Stimulated activated CD4-positive, alpha-beta T cell treated with anti-CD3 and anti-CD28 coated beads, Interleukin-1b, Interleukin-23, amount 100 ng/mL, for 1 hour (primary cell): Measurements from ENCODE around the gene MARCO.

Experiments
- DNase-seq, 2 donors: peaks; one replicate each; pipeline ENCODE4 v3.0.0-alpha.2; 2020; ENCODE audit warnings: low read depth in 2 of 2

MARCO gene, protein sequence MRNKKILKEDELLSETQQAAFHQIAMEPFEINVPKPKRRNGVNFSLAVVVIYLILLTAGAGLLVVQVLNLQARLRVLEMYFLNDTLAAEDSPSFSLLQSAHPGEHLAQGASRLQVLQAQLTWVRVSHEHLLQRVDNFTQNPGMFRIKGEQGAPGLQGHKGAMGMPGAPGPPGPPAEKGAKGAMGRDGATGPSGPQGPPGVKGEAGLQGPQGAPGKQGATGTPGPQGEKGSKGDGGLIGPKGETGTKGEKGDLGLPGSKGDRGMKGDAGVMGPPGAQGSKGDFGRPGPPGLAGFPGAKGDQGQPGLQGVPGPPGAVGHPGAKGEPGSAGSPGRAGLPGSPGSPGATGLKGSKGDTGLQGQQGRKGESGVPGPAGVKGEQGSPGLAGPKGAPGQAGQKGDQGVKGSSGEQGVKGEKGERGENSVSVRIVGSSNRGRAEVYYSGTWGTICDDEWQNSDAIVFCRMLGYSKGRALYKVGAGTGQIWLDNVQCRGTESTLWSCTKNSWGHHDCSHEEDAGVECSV

GRCh38 chr2:118942031-118942430 is at the start of gene MARCO:
TSS of gene MARCO (plus strand) at chr2:118942194. CDS start at chr2:118942301, 107 bp downstream.
- no peak for DNase-seq

GRCh38 chr2:118893100-118893499 is 48.9 kb upstream of the MARCO start:
- DNase-seq, result no peak

DNA sequence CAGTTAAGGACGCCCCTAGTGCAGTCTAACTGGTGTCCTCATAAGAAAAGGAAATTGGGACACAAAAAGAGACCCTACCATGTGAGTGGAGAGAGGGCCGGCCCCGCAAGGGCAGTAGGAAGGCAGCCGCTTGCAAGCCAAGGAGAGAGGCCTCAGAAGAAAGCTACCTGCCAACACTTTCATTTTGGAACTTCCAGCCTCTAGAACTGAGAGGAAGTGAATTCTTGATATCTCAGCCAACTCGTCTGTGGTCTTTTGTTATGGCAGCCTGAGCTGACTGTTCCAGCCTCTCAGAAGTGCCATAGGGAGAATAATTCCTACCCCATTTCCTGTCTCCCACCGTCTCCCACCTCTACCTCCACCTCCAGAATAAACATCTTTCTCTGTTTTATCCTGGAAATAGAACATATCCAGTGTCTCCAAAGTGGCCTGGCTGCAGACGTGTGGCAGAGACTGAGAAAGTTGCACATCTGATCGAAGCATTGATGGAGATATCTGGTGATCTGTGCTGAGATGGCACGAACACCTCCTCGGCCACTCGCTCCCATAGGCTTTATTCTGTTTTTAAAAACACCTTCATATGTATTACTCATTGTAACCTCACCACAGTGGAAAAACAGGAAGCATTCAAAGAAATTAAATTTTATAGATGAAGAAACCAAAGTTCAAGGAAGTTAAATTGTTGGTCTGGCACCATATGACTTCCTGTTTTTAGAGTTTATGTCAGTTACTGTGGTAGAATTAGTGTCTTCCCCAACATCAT is 39.5 kb upstream of the MARCO start:
- DNase-seq, result no peak

- DNase-seq, result no peak
These were observed 39.0 kb upstream of the MARCO start for GRCh38 chr2:118903029-118903351.

GRCh38 chr2:118903551-118904479 is 38.2 kb upstream of the MARCO start:
- DNase-seq, result no peak

DNA sequence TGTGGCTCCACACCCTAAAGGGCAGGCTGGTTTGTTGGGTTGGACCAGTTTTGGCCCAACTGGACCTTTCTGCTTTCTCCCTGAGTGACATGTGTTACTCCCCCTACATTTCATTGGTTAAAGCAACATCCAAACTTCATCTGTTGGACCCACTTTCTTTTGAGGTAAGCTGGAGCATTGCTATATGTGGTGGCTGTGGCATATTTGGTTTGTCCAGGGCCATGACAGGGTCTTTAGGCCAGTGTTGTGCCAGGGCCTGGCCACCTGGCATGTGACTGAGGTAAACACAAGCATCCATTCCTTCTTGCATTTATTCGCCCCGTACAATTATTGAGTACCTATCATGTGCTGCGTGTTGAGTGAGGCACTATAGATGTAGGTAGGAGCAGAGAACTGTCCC is 36.8 kb upstream of the MARCO start:
- DNase-seq, result no peak

DNA sequence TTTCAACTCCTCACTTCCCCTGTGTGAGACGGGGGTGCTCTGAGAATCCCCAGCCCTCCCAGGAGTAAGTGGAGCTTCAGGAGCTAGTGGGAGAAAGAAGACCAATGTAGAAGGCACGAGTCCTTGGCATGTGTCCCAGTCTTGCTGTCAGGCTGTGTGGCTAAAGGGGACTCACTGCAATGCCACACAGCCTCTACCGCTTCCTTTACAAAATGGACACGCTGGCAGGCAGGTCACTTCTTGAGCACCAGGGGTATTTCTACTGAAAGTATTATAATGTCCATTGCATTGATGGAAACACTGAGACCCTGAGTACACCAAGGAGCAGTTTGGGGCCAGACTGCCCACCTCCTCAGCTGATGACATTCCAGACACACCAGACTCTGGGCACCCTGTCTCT is 35.8 kb upstream of the MARCO start:
- no peak for DNase-seq

DNA sequence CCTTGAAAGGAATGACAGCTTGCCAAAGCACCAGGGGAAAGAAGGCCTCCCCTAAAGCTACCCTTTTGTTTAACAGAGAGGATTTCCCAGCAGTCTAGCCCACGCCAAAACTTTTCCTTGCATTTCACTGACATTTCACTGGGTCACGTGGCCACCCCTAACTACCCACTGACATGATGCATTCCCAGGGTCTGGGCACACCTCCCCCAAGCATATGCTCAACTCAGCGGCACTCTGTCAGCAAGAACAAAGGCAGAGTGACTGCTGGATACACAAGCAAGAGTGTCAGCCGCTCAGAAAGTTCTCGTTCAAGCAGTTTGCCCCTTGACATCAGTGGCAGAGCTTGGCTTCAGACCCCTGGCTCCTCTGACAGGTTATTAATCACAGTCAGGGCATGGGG is 34.2 kb upstream of the MARCO start:
- no peak for DNase-seq

DNA sequence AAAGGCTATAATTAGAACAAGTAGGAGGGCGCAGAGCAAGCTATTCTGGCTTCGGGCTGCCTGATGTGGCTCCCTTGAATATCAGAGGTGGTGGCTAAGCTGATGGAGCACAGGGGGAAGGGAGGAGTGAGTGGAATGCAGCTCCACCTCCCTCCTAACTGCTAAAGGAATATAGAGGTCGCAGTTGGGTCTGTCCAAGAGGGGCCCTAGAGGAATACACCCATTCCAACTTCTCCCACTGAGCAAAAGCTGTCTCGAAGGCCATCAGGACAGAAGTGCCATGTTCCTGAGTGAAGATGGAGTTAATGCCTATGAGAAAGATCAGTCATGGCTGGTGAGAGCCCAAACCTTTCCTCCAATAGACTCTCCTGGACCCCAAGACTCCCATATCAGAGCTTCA is 32.8 kb upstream of the MARCO start:
- no peak for DNase-seq

GRCh38 chr2:118911166-118911856 is 30.7 kb upstream of the MARCO start:
- no peak for DNase-seq

DNA sequence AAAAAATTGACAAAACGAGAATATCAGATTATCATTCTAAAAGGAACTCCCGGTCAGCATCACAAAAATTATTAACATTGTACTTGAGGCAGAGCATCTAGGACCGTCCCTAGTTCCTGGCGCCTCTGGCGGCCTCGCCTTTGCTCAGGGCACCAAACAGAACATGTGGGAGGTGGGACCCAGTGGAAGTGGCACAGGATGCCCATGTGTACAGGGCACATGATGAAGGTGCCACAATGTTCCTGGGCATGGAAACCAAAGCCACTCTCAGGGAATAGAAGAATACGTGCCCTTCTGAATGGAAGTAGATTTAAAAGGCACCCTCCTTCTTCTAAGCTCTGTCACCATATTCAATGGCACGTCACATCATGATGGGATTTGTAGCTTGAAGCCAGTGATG is 30.1 kb upstream of the MARCO start:
- DNase-seq, result no peak

DNA sequence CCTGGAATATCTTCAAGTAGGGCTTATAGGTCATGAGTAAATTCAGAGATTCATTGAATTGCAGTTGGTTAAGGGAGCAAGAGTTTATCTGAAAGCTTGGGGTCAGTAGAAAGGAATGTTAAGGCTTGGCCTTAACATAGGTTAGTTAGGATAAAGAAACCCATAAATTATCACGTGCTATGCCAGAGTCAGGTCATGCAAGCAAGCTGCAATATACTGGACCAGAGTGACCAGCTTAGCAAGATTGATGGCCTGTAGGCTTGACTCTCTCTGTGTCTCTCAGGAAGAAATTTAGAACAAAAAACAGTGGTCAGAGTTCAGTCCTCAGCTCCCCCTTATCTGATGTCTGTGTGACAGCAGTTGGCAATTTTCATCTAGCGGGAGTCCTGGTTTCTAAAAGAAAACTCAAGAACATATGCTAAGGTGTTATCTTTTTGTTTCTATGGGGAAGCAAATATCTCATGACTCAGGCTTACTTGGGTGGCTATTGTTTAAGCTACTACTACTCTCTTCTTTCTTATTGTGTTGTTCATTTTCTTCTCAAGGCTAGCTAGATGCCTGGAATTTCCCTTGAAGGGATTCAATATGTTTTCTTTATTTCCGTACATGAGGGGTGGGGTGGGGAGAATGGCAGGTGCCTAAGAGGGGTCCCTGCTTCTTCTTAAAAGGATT is 28.7 kb upstream of the MARCO start:
- no peak for DNase-seq

GRCh38 chr2:118913803-118914645 is 28.0 kb upstream of the MARCO start:
- DNase-seq, result no peak

DNA sequence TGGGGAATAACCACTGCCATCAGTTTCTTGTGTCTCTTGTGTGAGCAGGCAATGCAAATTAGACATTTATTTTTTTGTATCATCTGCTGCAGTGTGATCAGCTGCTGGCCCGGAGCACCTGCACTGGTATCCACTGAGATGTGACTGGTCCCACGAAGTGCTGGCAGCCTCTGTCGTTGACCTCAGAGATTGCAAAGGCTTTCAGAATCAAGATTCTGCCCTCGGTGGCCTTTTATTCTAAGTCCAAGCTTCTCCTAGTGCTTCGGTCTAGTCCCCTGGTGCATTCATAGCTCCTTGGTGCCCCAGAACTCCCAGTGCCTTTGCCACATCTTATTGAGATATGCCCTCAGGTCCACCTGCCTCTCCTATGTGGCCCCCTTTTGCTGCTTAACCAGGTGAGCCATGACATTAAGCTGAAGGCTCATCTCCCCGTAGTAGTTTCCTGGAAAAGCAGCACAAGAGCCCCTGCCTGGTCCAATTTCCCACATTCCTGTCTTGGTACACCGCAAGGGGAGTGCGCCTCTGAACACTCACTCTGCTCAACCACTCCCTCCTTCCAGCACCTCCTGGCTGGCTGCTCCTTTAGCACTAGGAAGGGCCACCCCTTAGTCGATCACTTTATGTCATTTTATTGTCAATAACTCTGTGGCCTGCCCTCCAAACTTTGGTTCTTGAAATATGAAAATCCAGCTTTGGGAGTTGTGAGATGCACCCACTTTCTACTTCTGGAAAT is 27.1 kb upstream of the MARCO start:
- no peak for DNase-seq

GRCh38 chr2:118918017-118918416 is 24.0 kb upstream of the MARCO start:
- no peak for DNase-seq

DNA sequence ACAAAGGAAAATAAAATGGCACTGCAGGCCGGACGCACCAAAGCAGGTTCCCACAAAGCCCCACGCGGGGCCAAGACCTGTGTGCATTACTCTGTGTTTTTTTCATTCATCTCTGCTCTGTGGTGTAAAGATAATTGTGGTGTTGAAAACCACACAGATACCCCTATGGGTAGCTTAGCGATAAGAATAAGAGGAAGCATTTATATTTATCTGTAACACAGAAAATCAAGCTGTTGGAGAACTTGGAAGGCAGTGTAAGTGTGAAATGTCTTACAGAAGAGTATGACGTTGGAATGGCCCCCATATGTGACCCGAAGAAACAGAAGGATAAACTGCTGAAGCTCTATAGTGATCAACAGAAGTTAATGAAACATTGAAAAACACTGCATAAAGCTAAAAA is 20.3 kb upstream of the MARCO start:
- DNase-seq, result no peak

DNA sequence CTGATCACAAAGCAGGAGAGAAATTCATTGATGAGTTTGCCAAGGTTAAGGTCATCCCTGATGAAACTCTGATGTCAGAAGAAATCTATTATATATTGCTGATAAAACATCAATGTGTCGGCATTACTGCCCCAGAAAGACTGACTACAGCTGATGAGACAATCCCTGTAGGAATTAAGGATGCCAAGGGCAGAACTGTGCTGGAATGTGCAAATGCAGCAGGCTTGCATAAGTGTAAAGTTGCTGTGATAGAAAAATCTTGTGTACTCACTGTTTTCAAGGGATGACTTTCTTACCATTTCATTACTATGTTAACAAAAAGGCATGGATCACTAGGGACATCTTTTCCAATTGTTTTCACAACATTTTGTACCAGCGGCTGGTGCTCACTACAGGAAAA is 19.7 kb upstream of the MARCO start:
- no peak for DNase-seq

GRCh38 chr2:118923371-118923770 is 18.6 kb upstream of the MARCO start:
- DNase-seq, result no peak

GRCh38 chr2:118925476-118925875 is 16.5 kb upstream of the MARCO start:
- DNase-seq, result no peak
